Astrocyte (in vitro differentiated cells and primary cell): ENCODE data around the gene EVL. TPM values are rescaled to one million over a fixed set of nuclear protein-coding genes. Genes with fewer than 3 reads are reported as not detected.

Experiments used
- DNase-seq: peaks from one replicate; pipeline ENCODE4 v3.0.0-alpha.2; 2010; ENCODE audit warnings: low read depth
- FAIRE-seq: peaks from 2 replicates; lab custom pipeline; 2011; peaks lifted over from hg19 to GRCh38; lab: Jason Lieb, UNC
- H2AFZ ChIP-seq: 2 replicates; pipeline ENCODE4 v1.6.0; 2012; ENCODE audit warnings: low read depth, low read length, inconsistent platforms
- H3K27ac ChIP-seq: 2 replicates; pipeline ENCODE4 v1.5.1; 2011; ENCODE audit warnings: low read depth, low read length, inconsistent platforms
- H3K27me3 ChIP-seq: 2 replicates; pipeline ENCODE4 v1.6.0; 2011; ENCODE audit warnings: low read length, inconsistent platforms; ENCODE audit not compliant: insufficient read depth
- H3K36me3 ChIP-seq: 2 replicates; pipeline ENCODE4 v1.5.1; 2011; ENCODE audit warnings: low read length, inconsistent platforms; ENCODE audit not compliant: insufficient read depth
- H3K4me1 ChIP-seq: 2 replicates; pipeline ENCODE4 v1.5.1; 2011; ENCODE audit warnings: low read length, inconsistent platforms; ENCODE audit not compliant: insufficient read depth
- H3K4me2 ChIP-seq: 2 replicates; pipeline ENCODE4 v1.6.0; 2012; ENCODE audit warnings: low read length, inconsistent platforms
- H3K4me3 ChIP-seq: 2 replicates; pipeline ENCODE4 v1.5.1; 2011; ENCODE audit warnings: low read depth, mild to moderate bottlenecking, low read length, inconsistent platforms; ENCODE audit not compliant: insufficient read depth
- H3K79me2 ChIP-seq: 2 replicates; pipeline ENCODE4 v1.6.0; 2012; ENCODE audit warnings: mild to moderate bottlenecking, low read length, inconsistent platforms; ENCODE audit not compliant: insufficient read depth
- H3K9ac ChIP-seq: 2 replicates; pipeline ENCODE4 v1.6.0; 2012; ENCODE audit warnings: mild to moderate bottlenecking, low read length, inconsistent platforms
- H3K9me3 ChIP-seq: 2 replicates; pipeline ENCODE4 v1.5.1; 2012; ENCODE audit warnings: low read depth, mild to moderate bottlenecking, low read length, inconsistent platforms; ENCODE audit not compliant: insufficient read depth
- H4K20me1 ChIP-seq: 2 replicates; pipeline ENCODE4 v1.6.0; 2012; ENCODE audit warnings: low read length, inconsistent platforms; ENCODE audit not compliant: insufficient read depth
- H3K27ac Mint-ChIP-seq: one replicate; pipeline ENCODE4 v1.8.0; 2021; ENCODE audit warnings: mild to moderate bottlenecking, mixed read lengths; ENCODE audit not compliant: unreplicated experiment
- H3K27me3 Mint-ChIP-seq: one replicate; pipeline ENCODE4 v1.8.0; 2021; ENCODE audit warnings: low read depth, mixed read lengths; ENCODE audit not compliant: unreplicated experiment
- H3K36me3 Mint-ChIP-seq: one replicate; pipeline ENCODE4 v1.8.0; 2021; ENCODE audit warnings: low read depth, mixed read lengths; ENCODE audit not compliant: unreplicated experiment
- H3K4me1 Mint-ChIP-seq: one replicate; pipeline ENCODE4 v1.8.0; 2021; ENCODE audit warnings: low read depth, mixed read lengths; ENCODE audit not compliant: unreplicated experiment
- H3K4me3 Mint-ChIP-seq: one replicate; pipeline ENCODE4 v1.8.0; 2021; ENCODE audit warnings: mild to moderate bottlenecking, moderate library complexity, mixed read lengths; ENCODE audit not compliant: unreplicated experiment
- H3K9me3 Mint-ChIP-seq: one replicate; pipeline ENCODE4 v1.8.0; 2021; ENCODE audit warnings: mild to moderate bottlenecking, mixed read lengths; ENCODE audit not compliant: unreplicated experiment
- CTCF ChIP-seq: IDR thresholded peaks from 2 replicates; pipeline ENCODE4 v1.5.1; 2011; ENCODE audit warnings: low read depth, mild to moderate bottlenecking, inconsistent platforms, low read length, moderate library complexity; ENCODE audit not compliant: insufficient read depth
- EZH2 ChIP-seq: IDR thresholded peaks from 2 replicates; pipeline ENCODE4 v1.6.1; 2012; ENCODE audit warnings: mild to moderate bottlenecking, low read length, inconsistent platforms; ENCODE audit not compliant: insufficient read depth
- total RNA-seq: library from RNA; stranded (reverse); gene quantifications from 2 replicates; pipeline ENCODE4 v1.2.1, GENCODE V29; 2021

The EVL gene
- total RNA-seq, 1 donor from 2014 or later, result 48.9 TPM

- Histone ChIP-seq H4K20me1 (peaks cover 24% of the 10 kb centered on the region), H3K9ac (no peak overlapping the region), H3K4me1 (no peaks in the 10 kb centered on the region), H3K27me3 (no peaks in the 10 kb centered on the region), H3K27ac (no peak overlapping the region), H3K4me2 (no peak overlapping the region), H3K79me2 (no peaks in the 10 kb centered on the region), H3K9me3 (no peaks in the 10 kb centered on the region), H3K36me3 (no peaks in the 10 kb centered on the region), H2AFZ (no peak overlapping the region), H3K4me3 (no peak overlapping the region)
- Mint-ChIP-seq H3K4me1 (peaks cover 5% of the 10 kb centered on the region), H3K9me3 (no peaks in the 10 kb centered on the region), H3K4me3 (no peak overlapping the region), H3K27me3 (no peaks in the 10 kb centered on the region), H3K27ac (no peak overlapping the region), H3K36me3 (peaks cover 20% of the 10 kb centered on the region)
- DNase-seq (no peak), FAIRE-seq (no peak)
- TF ChIP-seq CTCF, result no peak
- no peak for TF ChIP-seq EZH2
These were observed 54.0 kb downstream of the EVL start for GRCh38 chr14:100119251-100119650.

- no peak for FAIRE-seq
- H3K36me3 ChIP-seq, result no peaks in the 10 kb centered on the region
- peaks cover 10% of the 10 kb centered on the region for H4K20me1 ChIP-seq
- no peak overlapping the region for H2AFZ ChIP-seq
- no peak for TF ChIP-seq CTCF
- TF ChIP-seq EZH2, result no peak
- H3K27me3 Mint-ChIP-seq, result no peaks in the 10 kb centered on the region
- H3K36me3 Mint-ChIP-seq, result peaks cover 20% of the 10 kb centered on the region
- H3K4me1 ChIP-seq, result no peaks in the 10 kb centered on the region
- no peak for DNase-seq
- no peaks in the 10 kb centered on the region for H3K79me2 ChIP-seq
- H3K27ac Mint-ChIP-seq, result no peak overlapping the region
- no peak overlapping the region for H3K4me3 ChIP-seq
- H3K27ac ChIP-seq, result no peak overlapping the region
- H3K4me2 ChIP-seq, result no peak overlapping the region
- no peaks in the 10 kb centered on the region for H3K9me3 Mint-ChIP-seq
- H3K9me3 ChIP-seq, result no peaks in the 10 kb centered on the region
- no peak overlapping the region for H3K4me3 Mint-ChIP-seq
- H3K9ac ChIP-seq, result no peak overlapping the region
- no peaks in the 10 kb centered on the region for H3K27me3 ChIP-seq
- H3K4me1 Mint-ChIP-seq, result peaks cover 5% of the 10 kb centered on the region
These were observed 55.5 kb downstream of the EVL start for GRCh38 chr14:100120522-100121269.
